Calu3 (cell line): ENCODE results near the gene PPP6R2. TPM values are rescaled to one million over a fixed set of nuclear protein-coding genes. Genes with fewer than 3 reads are reported as not detected.

Experiments
- BruUV-seq: library from RNA; stranded (reverse); fragments of 400-500 nt; replicated peaks from 2 replicates; lab custom pipeline; 2021; lab: Mats Ljungman, UMichigan
- CTCF ChIA-PET: fragments of 300-600 bp; sonication (Branson Sonifier 250); formaldehyde crosslinking; loops from one replicate; lab custom pipeline; 2022; ENCODE audit warnings: antibody characterized with exemption; lab: Charles Lee
- DNase-seq: peaks from one replicate; pipeline ENCODE4 v3.0.0; 2022
- H3K27ac Mint-ChIP-seq: one replicate; pipeline ENCODE4 v1.8.0; 2022; ENCODE audit warnings: mixed read lengths; ENCODE audit not compliant: unreplicated experiment
- H3K27me3 Mint-ChIP-seq: one replicate; pipeline ENCODE4 v1.8.0; 2022; ENCODE audit warnings: mixed read lengths; ENCODE audit not compliant: unreplicated experiment
- H3K36me3 Mint-ChIP-seq: one replicate; pipeline ENCODE4 v1.8.0; 2022; ENCODE audit warnings: mild to moderate bottlenecking, moderate library complexity, mixed read lengths; ENCODE audit not compliant: insufficient read depth, unreplicated experiment
- H3K4me1 Mint-ChIP-seq: one replicate; pipeline ENCODE4 v1.8.0; 2022; ENCODE audit warnings: mild to moderate bottlenecking, low read depth, mixed read lengths; ENCODE audit not compliant: unreplicated experiment
- H3K4me3 Mint-ChIP-seq: one replicate; pipeline ENCODE4 v1.8.0; 2022; ENCODE audit warnings: mild to moderate bottlenecking, low read depth, moderate library complexity, mixed read lengths; ENCODE audit not compliant: unreplicated experiment
- H3K9me3 Mint-ChIP-seq: one replicate; pipeline ENCODE4 v1.8.0; 2022; ENCODE audit warnings: low read depth, mixed read lengths; ENCODE audit not compliant: unreplicated experiment
- CTCF ChIP-seq: fragments of 200-600 bp; IDR thresholded peaks from one replicate; pipeline ENCODE4 v1.8.0; 2022; ENCODE audit warnings: antibody characterized with exemption; ENCODE audit not compliant: unreplicated experiment
- intact Hi-C: fragments of 100-400 bp; cut with micrococcal nuclease; formaldehyde crosslinking; loops from one replicate; pipeline ENCODE4 v1.10.0; 2022; ENCODE audit not compliant: unreplicated experiment
- total RNA-seq: library from RNA; stranded (reverse); gene quantifications from 2 replicates; pipeline ENCODE4 v1.2.3, GENCODE V29; 2022

Gene PPP6R2
- total RNA-seq, 1 experiment from 2014 or later = 47.1 TPM

- intact Hi-C loops = no loop called here
- H3K4me1 Mint-ChIP-seq = peaks cover 30% of the 10 kb centered on the region
- DNase-seq = peak; percentile 72
- H3K27me3 Mint-ChIP-seq = peaks cover 15% of the 10 kb centered on the region
- peak within 1 kb of the TSS; percentile 82 for H3K4me3 Mint-ChIP-seq
- TF ChIP-seq CTCF = no peak
- CTCF ChIA-PET = interaction anchor here (0.6 kb wide), 1 partner anchor 98 kb away, joined by 4 read pairs; no protein-coding TSS in a partner anchor
- no peaks in the 10 kb centered on the region for H3K9me3 Mint-ChIP-seq
- H3K27ac Mint-ChIP-seq = peak within 1 kb of the TSS; percentile 80
- H3K36me3 Mint-ChIP-seq = peaks cover 57% of the 10 kb centered on the region
- no TSS peak for BruUV-seq
Measured at GRCh38 chr22:50481440-50482106, 138.4 kb downstream of the PPP6R2 start, which contains the start of gene ADM2. TSS of gene ADM2 (plus strand) at chr22:50481543. CDS start at chr22:50481848, 305 bp downstream.

GRCh38 chr22:50482107-50483074 lies 139.3 kb downstream of the PPP6R2 start:
- no peak for TF ChIP-seq CTCF
- Mint-ChIP-seq H3K9me3 (no peaks in the 10 kb centered on the region), H3K27ac (peak overlapping the region; percentile 80), H3K36me3 (peaks cover 62% of the 10 kb centered on the region), H3K27me3 (peaks cover 15% of the 10 kb centered on the region), H3K4me3 (peak overlapping the region; percentile 82), H3K4me1 (peaks cover 38% of the 10 kb centered on the region)
- DNase-seq = no peak
- CTCF ChIA-PET = interaction anchor here (0.6 to 0.7 kb wide), 2 partner anchors 54 to 83 kb away, joined by 3 read pairs; no protein-coding TSS in a partner anchor
- intact Hi-C loops = no loop called here
- no TSS peak for BruUV-seq

GRCh38 chr22:50483106-50483505 lies 140.0 kb downstream of the PPP6R2 start:
- BruUV-seq = no TSS peak
- H3K4me1 Mint-ChIP-seq = peaks cover 38% of the 10 kb centered on the region
- peak overlapping the region; percentile 82 for H3K4me3 Mint-ChIP-seq
- H3K9me3 Mint-ChIP-seq = no peaks in the 10 kb centered on the region
- H3K27ac Mint-ChIP-seq = no peak overlapping the region
- peaks cover 15% of the 10 kb centered on the region for H3K27me3 Mint-ChIP-seq
- no peak for DNase-seq
- CTCF ChIA-PET = interaction anchor here (0.7 kb wide), 1 partner anchor 53 kb away, joined by 3 read pairs; no protein-coding TSS in a partner anchor
- intact Hi-C loops = no loop called here
- no peak for TF ChIP-seq CTCF
- peaks cover 62% of the 10 kb centered on the region for H3K36me3 Mint-ChIP-seq

GRCh38 chr22:50483556-50483955 lies 140.4 kb downstream of the PPP6R2 start:
- Mint-ChIP-seq H3K36me3 (peaks cover 62% of the 10 kb centered on the region), H3K4me3 (peak overlapping the region; percentile 82), H3K27ac (no peak overlapping the region), H3K9me3 (no peaks in the 10 kb centered on the region), H3K27me3 (peaks cover 15% of the 10 kb centered on the region), H3K4me1 (peaks cover 38% of the 10 kb centered on the region)
- CTCF ChIA-PET = interaction anchor here (0.7 to 1.6 kb wide), 3 partner anchors 13 to 52 kb away, joined by 3 to 5 read pairs (median 4); partner anchors contain the start of gene SCO2
- intact Hi-C loops = no loop called here
- DNase-seq = no peak
- no TSS peak for BruUV-seq
- no peak for TF ChIP-seq CTCF
